MM.1S (cell line): ENCODE results near the gene VPS13A.

Experiments used
- CTCF ChIP-seq: fragments of 300-600 bp; sonication (generic); IDR thresholded peaks from 2 replicates; pipeline ENCODE4 v1.5.1; 2016; ENCODE audit warnings: antibody characterized with exemption, low read length, mixed read lengths
- EZH2 ChIP-seq: fragments of 300-600 bp; sonication (generic); optimal IDR thresholded peaks from 2 replicates; pipeline ENCODE3; 2017; ENCODE audit warnings: low read depth, mild to moderate bottlenecking, antibody characterized with exemption, low read length, mixed read lengths

DNA sequence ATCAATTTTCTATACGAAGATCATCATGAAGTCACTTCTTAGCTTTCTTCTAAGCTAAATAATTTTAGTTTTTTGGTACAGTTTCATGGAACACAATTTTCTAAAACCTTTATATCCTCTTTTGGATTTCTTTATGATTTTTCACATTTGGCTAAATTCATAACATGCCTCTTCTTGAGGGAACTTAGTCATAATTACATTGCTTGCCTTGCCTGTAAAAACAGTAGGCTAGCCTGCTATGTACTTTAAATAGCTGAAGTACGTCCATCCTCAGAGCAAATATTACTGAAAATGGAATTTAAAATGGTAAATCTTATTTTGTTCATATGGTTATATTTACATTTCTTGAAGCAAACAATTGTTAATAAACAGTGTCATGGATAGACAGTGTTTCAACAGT lies 225.0 kb downstream of the VPS13A start:
- TF ChIP-seq CTCF (no peak), EZH2 (no peak)
